Measurements from ENCODE around the gene ADA. TPM values are rescaled to one million over a fixed set of nuclear protein-coding genes. Genes with fewer than 3 reads are reported as not detected.

Gene ADA
- total RNA-seq, 1 donor from 2014 or later, result 67.5 TPM

- Mint-ChIP-seq H3K36me3 (ENCODE audit: low read depth, unreplicated experiment) (no peaks in the 10 kb centered on the region), H3K27ac (ENCODE audit: unreplicated experiment) (no peak overlapping the region), H3K27me3 (ENCODE audit: low read depth, unreplicated experiment) (no peaks in the 10 kb centered on the region), H3K4me3 (ENCODE audit: unreplicated experiment) (no peak overlapping the region), H3K9me3 (ENCODE audit: unreplicated experiment) (no peaks in the 10 kb centered on the region), H3K4me1 (ENCODE audit: low read depth, unreplicated experiment) (peaks cover 36% of the 10 kb centered on the region)
- H3K27ac ChIP-seq (ENCODE audit: low read depth, low read length), result no peak overlapping the region
- no peak overlapping the region for H3K4me3 ChIP-seq (ENCODE audit: insufficient read depth, low read depth, low read length)
- H3K4me2 ChIP-seq (ENCODE audit: low read length), result no peak overlapping the region
- peaks cover 13% of the 10 kb centered on the region for H3K27me3 ChIP-seq (ENCODE audit: insufficient read depth, low read length)
- H3K9me3 ChIP-seq (ENCODE audit: insufficient read depth, low read depth, low read length), result peaks cover 5% of the 10 kb centered on the region
- H3K36me3 ChIP-seq (ENCODE audit: insufficient read depth, low read length), result no peaks in the 10 kb centered on the region
- no peak for TF ChIP-seq CTCF (IDR thresholded peaks at IDR 0.05; ENCODE audit: insufficient read depth, low read depth, low read length)
- no peak for TF ChIP-seq EZH2 (IDR thresholded peaks at IDR 0.05; ENCODE audit: insufficient read depth, low read length)
- peaks cover 21% of the 10 kb centered on the region for H3K4me1 ChIP-seq (ENCODE audit: insufficient read depth, low read length)
- H4K20me1 ChIP-seq (ENCODE audit: insufficient read depth, low read length), result no peaks in the 10 kb centered on the region
- H3K9ac ChIP-seq (ENCODE audit: low read length), result no peak overlapping the region
- no peak overlapping the region for H2AFZ ChIP-seq (ENCODE audit: low read depth, low read length)
- no peak for FAIRE-seq
- no peaks in the 10 kb centered on the region for H3K79me2 ChIP-seq (ENCODE audit: insufficient read depth, low read length)
- DNase-seq (ENCODE audit: low read depth), result peak; percentile 45
These were observed 40.2 kb upstream of the ADA start for GRCh38 chr20:44691424-44692423.

- H3K36me3 Mint-ChIP-seq (ENCODE audit: low read depth, unreplicated experiment), result no peaks in the 10 kb centered on the region
- FAIRE-seq, result no peak
These were observed 39.4 kb upstream of the ADA start for GRCh38 chr20:44690781-44691423.

More at GRCh38 chr20:44690781-44691423, 39.4 kb upstream of the ADA start:
- Histone ChIP-seq H2AFZ (ENCODE audit: low read depth, low read length) (no peak overlapping the region), H3K4me3 (ENCODE audit: insufficient read depth, low read depth, low read length) (no peak overlapping the region), H4K20me1 (ENCODE audit: insufficient read depth, low read length) (no peaks in the 10 kb centered on the region), H3K36me3 (ENCODE audit: insufficient read depth, low read length) (no peaks in the 10 kb centered on the region), H3K9ac (ENCODE audit: low read length) (no peak overlapping the region), H3K4me1 (ENCODE audit: insufficient read depth, low read length) (peaks cover 21% of the 10 kb centered on the region), H3K27me3 (ENCODE audit: insufficient read depth, low read length) (peaks cover 10% of the 10 kb centered on the region), H3K9me3 (ENCODE audit: insufficient read depth, low read depth, low read length) (peaks cover 5% of the 10 kb centered on the region), H3K4me2 (ENCODE audit: low read length) (no peak overlapping the region), H3K27ac (ENCODE audit: low read depth, low read length) (no peak overlapping the region), H3K79me2 (ENCODE audit: insufficient read depth, low read length) (no peaks in the 10 kb centered on the region)
- no peak overlapping the region for H3K4me3 Mint-ChIP-seq (ENCODE audit: unreplicated experiment)
- H3K4me1 Mint-ChIP-seq (ENCODE audit: low read depth, unreplicated experiment), result peaks cover 28% of the 10 kb centered on the region
- no peak for DNase-seq (ENCODE audit: low read depth)
- no peak overlapping the region for H3K27ac Mint-ChIP-seq (ENCODE audit: unreplicated experiment)
- no peak for TF ChIP-seq CTCF (IDR thresholded peaks at IDR 0.05; ENCODE audit: insufficient read depth, low read depth, low read length)
- TF ChIP-seq EZH2 (IDR thresholded peaks at IDR 0.05; ENCODE audit: insufficient read depth, low read length), result no peak
- no peaks in the 10 kb centered on the region for H3K9me3 Mint-ChIP-seq (ENCODE audit: unreplicated experiment)
- no peaks in the 10 kb centered on the region for H3K27me3 Mint-ChIP-seq (ENCODE audit: low read depth, unreplicated experiment)
